ENCODE results near the gene ANGPTL7.

- TF ChIP-seq CTCF (IDR thresholded peaks at IDR 0.05 in 8 of 11, conservative IDR thresholded peaks at IDR 0.05 in 3 of 11) = no peak
- TF ChIP-seq POLR2AphosphoS5 (IDR thresholded peaks at IDR 0.05) = no peak
- TF ChIP-seq POLR2A (IDR thresholded peaks at IDR 0.05) = no peak
These were observed 7.8 kb downstream of the ANGPTL7 start for GRCh38 chr1:11196945-11197344.
